Measurements from ENCODE around the gene LYRM4.

GRCh38 chr6:5084360-5084780, 176.4 kb downstream of the LYRM4 start:
- no peak for TF ChIP-seq CTCF (conservative IDR thresholded peaks at IDR 0.05 in 1 of 2, IDR thresholded peaks at IDR 0.05 in 1 of 2; ENCODE audit: low read depth in 1 of 2, low read length in 2 of 2)
- TF ChIP-seq EZH2 (IDR thresholded peaks at IDR 0.05; ENCODE audit: low read length, missing control alignments), result no peak
